CD4-positive, alpha-beta memory T cell (primary cell): ENCODE data around the gene FBXO28. TPM values are rescaled to one million over a fixed set of nuclear protein-coding genes. Genes with fewer than 3 reads are reported as not detected.

Source experiments
- polyA plus RNA-seq, 2 donors: library from polyadenylated mRNA; unstranded; fragments of 300-500 nt; fragmentation: Illumina TruSeq; gene quantifications; one replicate each; pipeline ENCODE4 v1.2.3, GENCODE V29; 2021
- total RNA-seq, 2 experiments: library from RNA; stranded (reverse); gene quantifications; one replicate each; pipeline ENCODE4 v1.2.3, GENCODE V29; 2021

FBXO28 gene
- total and polyA plus RNA-seq, 4 experiments from 2014 or later, result 11.3 to 39.7 (median 27.9) TPM

Other genes with a start within 250 kb of the FBXO28 start
- 10 to 100 TPM; 58.5 TPM for gene DEGS1, start 69.1 kb downstream of the FBXO28 start, total RNA-seq
- 100 to 1,000 TPM; 135 to 137 TPM for gene DEGS1, start 69.1 kb downstream of the FBXO28 start, polyA plus RNA-seq
- 10 to 100 TPM; 38.9 to 46.7 TPM for gene NVL, start 216.1 kb downstream of the FBXO28 start, total RNA-seq
- 10 to 100 TPM; 16.9 to 21.0 TPM for gene NVL, start 216.1 kb downstream of the FBXO28 start, polyA plus RNA-seq
- 10 to 100 TPM; 45.5 to 50.9 TPM for gene CNIH4, start 242.8 kb downstream of the FBXO28 start, total RNA-seq
- gene CNIH4, start 242.8 kb downstream of the FBXO28 start, polyA plus RNA-seq, result 10 to 100 TPM; 62.7 to 75.6 TPM